K562 (cell line): ENCODE data around the gene HEXIM1. TPM values are rescaled to one million over a fixed set of nuclear protein-coding genes. Genes with fewer than 3 reads are reported as not detected.

Source experiments
- BRF2 ChIP-seq: IDR thresholded peaks from 3 replicates; pipeline ENCODE4 v1.6.1; 2011; ENCODE audit warnings: borderline replicate concordance, mild to moderate bottlenecking; ENCODE audit not compliant: insufficient read length, insufficient read depth
- MYNN ChIP-seq, 2 experiments: sonication (generic); formaldehyde crosslinking in 1 of 2; IDR thresholded peaks; 2 replicates each; pipeline versions ENCODE4 v1.5.0 to v1.6.1; 2016 to 2020; ENCODE audit warnings: antibody characterized with exemption in 1 of 2, missing genetic modification reagents in 1 of 2
- NEUROD1 ChIP-seq: fragments of 150-350 bp; IDR thresholded peaks from 2 replicates; pipeline ENCODE4 v1.6.1; 2014; ENCODE audit warnings: borderline replicate concordance, low read length, low read depth; ENCODE audit not compliant: partially characterized antibody
- POU5F1 ChIP-seq: fragments of 150-350 bp; IDR thresholded peaks from 2 replicates; pipeline ENCODE4 v1.6.1; 2014; ENCODE audit warnings: borderline replicate concordance, low read length, low read depth, mild to moderate bottlenecking; ENCODE audit not compliant: partially characterized antibody
- RCOR1 ChIP-seq, 2 experiments: IDR thresholded peaks; 2 replicates each; pipeline ENCODE4 v1.6.1; 2012; ENCODE audit warnings: low read depth in 2 of 2, low read length in 2 of 2, borderline replicate concordance in 1 of 2, improper control_type of control experiment in 1 of 2
- RFX1 ChIP-seq: fragments of 450-650 bp; IDR thresholded peaks from 2 replicates; pipeline ENCODE4 v1.6.1; 2016; ENCODE audit warnings: mild to moderate bottlenecking, moderate library complexity
- TEAD4 ChIP-seq, 2 experiments: sonication (generic) in 1 of 2; formaldehyde crosslinking in 1 of 2; IDR thresholded peaks; 2 replicates each; pipeline versions ENCODE4 v1.6.1 to v1.8.0; 2012 to 2022; ENCODE audit warnings: borderline replicate concordance in 1 of 2, inconsistent platforms in 1 of 2, low read length in 1 of 2, mild to moderate bottlenecking in 1 of 2, missing genetic modification reagents in 1 of 2
- UBTF ChIP-seq, 2 experiments: IDR thresholded peaks; 2 replicates each; pipeline ENCODE4 v1.6.1; 2012; ENCODE audit warnings: improper control_type of control experiment in 2 of 2, low read depth in 2 of 2, low read length in 2 of 2, borderline replicate concordance in 1 of 2
- ZHX1 ChIP-seq: fragments of 150-350 bp; conservative IDR thresholded peaks from 2 replicates; pipeline ENCODE4 v1.6.1; 2014; ENCODE audit warnings: low read length
- ZNF263 ChIP-seq: sonication (generic); formaldehyde crosslinking; IDR thresholded peaks from 2 replicates; pipeline ENCODE4 v1.8.0; 2022; ENCODE audit warnings: mild to moderate bottlenecking, missing genetic modification reagents, borderline replicate concordance
- ZNF695 ChIP-seq: fragments of 450-650 bp; formaldehyde crosslinking; IDR thresholded peaks from 2 replicates; pipeline ENCODE4 v1.4.0; 2020; ENCODE audit warnings: mild to moderate bottlenecking, moderate library complexity
- polyA plus RNA-seq, 8 experiments: library from polyadenylated mRNA; depleted of rRNA in 4 of 8; stranded (reverse) in 5 of 8; unstranded in 3 of 8; fragments of >200 nt; fragmentation: Nextera tagmentation in 2 of 8; fragmentation: Illumina TruSeq in 1 of 8; extraction: Ambion mirVana in 2 of 8; extraction: Trizol in 1 of 8; gene quantifications; 2 replicates each; pipeline versions ENCODE4 v1.2.1 to v1.2.3, GENCODE V29; 2011 to 2014; ENCODE audit warnings: inconsistent platforms in 1 of 8, missing spikeins in 1 of 8
- total RNA-seq, 7 experiments: library from RNA; depleted of rRNA in 6 of 7; stranded (reverse); fragments of >200 nt in 6 of 7; fragmentation: Illumina TruSeq in 2 of 7; extraction: Trizol in 2 of 7; gene quantifications; 2 replicates each; pipeline versions ENCODE4 v1.2.1 to v1.2.3, GENCODE V29; 2011 to 2021; ENCODE audit warnings: low replicate concordance in 1 of 7
- TF ChIP-seq, protein P1 (sequence below): fragments of 450-650 bp; IDR thresholded peaks from 2 replicates; pipeline ENCODE4 v1.6.1; 2016; ENCODE audit warnings: mild to moderate bottlenecking
- TF ChIP-seq, protein P2 (sequence below): IDR thresholded peaks from 2 replicates; pipeline ENCODE4 v1.6.1; 2011; ENCODE audit not compliant: insufficient read length; ENCODE audit errors: extremely low read depth

HEXIM1 gene
- total and polyA plus RNA-seq, 9 of the 15 experiments (the other 6 are each of a cell fraction or from before 2014, with no cell fraction given) = 1.4 to 28.3 (median 9.1) TPM

DNA sequence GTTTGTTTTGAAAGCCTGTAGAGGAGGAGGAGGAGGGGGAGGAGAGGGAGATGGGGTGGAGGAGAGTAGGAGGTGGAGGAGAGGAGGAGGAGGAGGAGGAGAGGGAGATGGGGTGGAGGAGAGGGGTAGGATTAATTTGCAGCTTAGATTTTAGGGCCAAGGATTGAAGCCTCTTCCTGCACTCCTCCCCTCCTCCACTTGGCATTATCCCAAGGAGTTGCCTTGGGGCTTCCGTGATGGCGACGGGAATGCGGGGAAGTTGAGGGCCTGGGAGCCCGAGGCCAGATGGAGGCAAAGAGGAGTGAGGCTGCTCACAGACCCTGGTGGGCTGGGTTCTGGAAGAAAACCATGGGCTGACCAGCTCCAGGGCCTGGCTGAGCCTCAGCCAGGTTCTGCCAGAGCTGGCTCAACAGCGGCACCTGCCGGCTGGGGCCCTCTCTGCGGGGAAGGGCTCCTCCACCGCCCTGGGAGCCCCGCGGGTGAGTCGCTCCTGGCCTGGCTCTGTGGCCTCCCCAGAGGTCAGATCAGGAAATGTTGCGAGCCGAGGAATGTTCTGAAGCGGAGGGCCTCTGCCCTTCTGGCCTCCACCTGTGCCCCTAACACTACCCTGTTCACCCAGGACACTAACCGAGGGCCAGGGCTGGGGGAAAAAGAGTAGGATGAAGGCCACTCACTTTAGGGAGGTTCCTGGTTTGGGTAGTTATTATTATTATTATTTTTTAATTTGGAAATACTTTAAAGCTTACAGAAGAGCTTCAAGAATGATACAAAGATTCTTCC lies 49.5 kb downstream of the HEXIM1 start (continued):
- TF ChIP-seq, protein P1, sequence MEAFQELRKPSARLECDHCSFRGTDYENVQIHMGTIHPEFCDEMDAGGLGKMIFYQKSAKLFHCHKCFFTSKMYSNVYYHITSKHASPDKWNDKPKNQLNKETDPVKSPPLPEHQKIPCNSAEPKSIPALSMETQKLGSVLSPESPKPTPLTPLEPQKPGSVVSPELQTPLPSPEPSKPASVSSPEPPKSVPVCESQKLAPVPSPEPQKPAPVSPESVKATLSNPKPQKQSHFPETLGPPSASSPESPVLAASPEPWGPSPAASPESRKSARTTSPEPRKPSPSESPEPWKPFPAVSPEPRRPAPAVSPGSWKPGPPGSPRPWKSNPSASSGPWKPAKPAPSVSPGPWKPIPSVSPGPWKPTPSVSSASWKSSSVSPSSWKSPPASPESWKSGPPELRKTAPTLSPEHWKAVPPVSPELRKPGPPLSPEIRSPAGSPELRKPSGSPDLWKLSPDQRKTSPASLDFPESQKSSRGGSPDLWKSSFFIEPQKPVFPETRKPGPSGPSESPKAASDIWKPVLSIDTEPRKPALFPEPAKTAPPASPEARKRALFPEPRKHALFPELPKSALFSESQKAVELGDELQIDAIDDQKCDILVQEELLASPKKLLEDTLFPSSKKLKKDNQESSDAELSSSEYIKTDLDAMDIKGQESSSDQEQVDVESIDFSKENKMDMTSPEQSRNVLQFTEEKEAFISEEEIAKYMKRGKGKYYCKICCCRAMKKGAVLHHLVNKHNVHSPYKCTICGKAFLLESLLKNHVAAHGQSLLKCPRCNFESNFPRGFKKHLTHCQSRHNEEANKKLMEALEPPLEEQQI = 0 out of 2 replicates have a peak, but pooled peaks have one; percentile 12
- no peak for TF ChIP-seq BRF2
- TF ChIP-seq NEUROD1 = peak; percentile 11
- TF ChIP-seq ZNF263 = peak; percentile 90
- no peak for TF ChIP-seq POU5F1
- TF ChIP-seq ZHX1 = peak; percentile 35
- peak in 1 of 2 experiments; percentile 82; a peak in 2 of 4 replicates for TF ChIP-seq RCOR1 (IDR thresholded peaks at IDR 0.05; ENCODE audit: borderline replicate concordance in 1 of 2, low read depth in 2 of 2, low read length in 2 of 2)
- TF ChIP-seq UBTF (IDR thresholded peaks at IDR 0.05; ENCODE audit: borderline replicate concordance in 1 of 2, low read depth in 2 of 2, low read length in 2 of 2) = peak; percentile 31 to 84; a peak in 3 of 4 replicates
- TF ChIP-seq MYNN (IDR thresholded peaks at IDR 0.05) = 0 out of 2 replicates have a peak, but pooled peaks have one; percentile 38
- TF ChIP-seq MYNN (CRISPR knock-in tag; IDR thresholded peaks at IDR 0.05) = no peak
- TF ChIP-seq ZNF695 (CRISPR knock-in tag) = no peak
- TF ChIP-seq, protein P2, sequence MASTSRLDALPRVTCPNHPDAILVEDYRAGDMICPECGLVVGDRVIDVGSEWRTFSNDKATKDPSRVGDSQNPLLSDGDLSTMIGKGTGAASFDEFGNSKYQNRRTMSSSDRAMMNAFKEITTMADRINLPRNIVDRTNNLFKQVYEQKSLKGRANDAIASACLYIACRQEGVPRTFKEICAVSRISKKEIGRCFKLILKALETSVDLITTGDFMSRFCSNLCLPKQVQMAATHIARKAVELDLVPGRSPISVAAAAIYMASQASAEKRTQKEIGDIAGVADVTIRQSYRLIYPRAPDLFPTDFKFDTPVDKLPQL = no peak
- peak; percentile 50 for TF ChIP-seq TEAD4 (IDR thresholded peaks at IDR 0.05; ENCODE audit: low read length)
- no peak for TF ChIP-seq TEAD4 (CRISPR knock-in tag; IDR thresholded peaks at IDR 0.05; ENCODE audit: borderline replicate concordance)
- no peak for TF ChIP-seq RFX1
